H7 (cell line): ENCODE measurements around the gene ZSWIM3. TPM values are rescaled to one million over a fixed set of nuclear protein-coding genes. Genes with fewer than 3 reads are reported as not detected.
"Not testable (repeated sequence)": the region's sequence is repeated elsewhere in the genome, so short reads cannot be mapped to it uniquely, and the experiment has no call there.

Source experiments
- DNase-seq: peaks from one replicate; pipeline ENCODE4 v3.0.0; 2012
- H3K27me3 ChIP-seq: 2 replicates; pipeline ENCODE4 v1.6.0; 2011; ENCODE audit warnings: mild to moderate bottlenecking, low read length; ENCODE audit not compliant: control insufficient read depth, insufficient read depth
- H3K36me3 ChIP-seq: replicated peaks from 2 replicates; pipeline ENCODE4 v1.5.1; 2011; ENCODE audit warnings: low read length; ENCODE audit not compliant: control insufficient read depth, insufficient read depth
- H3K4me3 ChIP-seq: 2 replicates; pipeline ENCODE4 v1.5.1; 2011; ENCODE audit warnings: low read depth, mild to moderate bottlenecking, control low read depth, low read length, moderate library complexity; ENCODE audit not compliant: insufficient read depth
- total RNA-seq: library from RNA; depleted of rRNA; stranded (reverse); fragments of >200 nt; shearing (Covaris generic); gene quantifications from 2 replicates; pipeline ENCODE4 v1.2.3, GENCODE V29; 2014

Gene ZSWIM3
- total RNA-seq, 1 experiment from 2014 or later: 5.7 TPM

DNA sequence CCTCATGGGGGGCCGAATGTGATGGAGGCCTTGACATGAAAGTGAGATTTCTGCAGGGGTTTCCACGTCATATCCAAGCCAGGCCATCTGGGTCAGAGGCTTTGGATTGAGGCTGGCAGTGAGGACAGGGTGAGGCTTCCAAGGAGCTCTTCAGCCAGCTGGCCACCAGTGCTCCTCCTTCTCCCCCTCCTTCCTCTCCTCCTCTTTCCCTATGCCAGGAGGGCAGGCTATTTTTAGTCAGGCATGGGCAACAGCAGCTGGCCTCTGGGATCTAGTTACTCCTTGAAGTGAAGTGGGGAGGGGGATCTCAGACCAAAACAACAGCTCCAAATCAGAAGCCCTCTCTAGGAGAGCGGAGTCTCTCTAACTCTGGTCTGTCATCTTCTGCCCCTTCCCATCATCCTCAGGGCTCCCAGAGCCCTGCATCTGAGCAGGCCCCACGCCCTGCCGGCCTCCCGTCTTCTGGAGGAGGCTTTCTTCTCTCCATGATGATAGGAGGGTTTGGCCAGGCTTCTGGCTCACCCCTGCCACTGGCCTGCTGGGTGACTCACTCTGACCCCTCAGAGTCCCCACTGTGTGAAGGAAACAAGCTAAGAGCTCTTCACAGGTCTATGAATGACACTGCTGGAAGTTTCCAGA, 30.9 kb upstream of the ZSWIM3 start:
- Histone ChIP-seq H3K4me3 (no peak overlapping the region), H3K27me3 (peaks cover 15% of the 10 kb centered on the region), H3K36me3 (no peaks in the 10 kb centered on the region)
- peak; percentile 46 for DNase-seq

- Histone ChIP-seq H3K27me3 (peaks cover 15% of the 10 kb centered on the region), H3K4me3 (no peak within 1 kb of the TSS), H3K36me3 (no peaks in the 10 kb centered on the region)
- no peak for DNase-seq
Observed at GRCh38 chr20:45827030-45827652, 30.3 kb upstream of the ZSWIM3 start, which contains the start of gene TNNC2. Gene TNNC2 (minus strand): TSS chr20:45827312. CDS start chr20:45827248, 64 bp downstream.

DNA sequence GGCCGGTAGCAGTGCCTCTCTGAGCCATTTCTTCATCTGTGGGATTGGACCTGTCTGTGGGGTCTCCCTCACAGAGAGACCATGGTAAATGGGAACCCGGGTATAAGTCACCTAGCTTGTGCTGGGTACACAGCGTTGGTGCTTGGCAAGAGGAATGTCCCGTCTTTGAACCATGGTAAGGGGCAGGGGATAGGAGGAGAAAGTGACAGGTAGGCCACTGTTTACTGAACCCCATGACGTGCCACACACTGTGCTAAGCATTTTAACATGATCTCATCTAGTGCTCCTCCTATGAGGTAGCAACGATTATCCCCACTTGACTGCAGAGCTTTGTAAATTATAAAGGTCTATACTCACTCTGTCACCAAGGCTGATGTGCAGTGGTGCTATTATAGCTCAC, 29.7 kb upstream of the ZSWIM3 start:
- H3K36me3 ChIP-seq: no peaks in the 10 kb centered on the region
- H3K27me3 ChIP-seq: peaks cover 12% of the 10 kb centered on the region
- no peak overlapping the region for H3K4me3 ChIP-seq
- DNase-seq: no peak

- DNase-seq: peak; percentile 28
- Histone ChIP-seq H3K36me3 (no peaks in the 10 kb centered on the region), H3K27me3 (peaks cover 6% of the 10 kb centered on the region), H3K4me3 (no peak overlapping the region)
Observed at GRCh38 chr20:45828589-45828988, 28.8 kb upstream of the ZSWIM3 start.

DNA sequence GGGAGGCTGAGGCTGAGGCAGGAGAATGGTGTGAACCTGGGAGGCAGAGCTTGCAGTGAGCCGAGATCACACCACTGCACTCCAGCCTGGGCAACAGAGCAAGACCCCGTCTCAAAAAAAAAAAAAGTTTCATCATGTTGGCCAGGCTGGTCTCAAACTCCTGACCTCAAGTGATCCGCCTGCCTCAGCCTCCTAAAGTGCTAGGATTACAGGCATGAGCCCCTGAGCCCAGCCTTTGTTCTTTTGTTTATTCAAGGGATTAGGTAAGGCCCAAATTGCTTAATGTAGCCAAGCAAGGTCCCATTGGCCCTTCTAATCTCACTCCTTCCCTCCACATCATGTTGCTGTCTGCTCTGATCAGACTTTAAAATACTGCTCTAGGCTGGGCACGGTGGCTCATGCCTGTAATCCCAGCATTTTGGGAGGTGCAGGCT, 27.7 kb upstream of the ZSWIM3 start:
- H3K36me3 ChIP-seq, H3K4me3 ChIP-seq, DNase-seq, H3K27me3 ChIP-seq: not testable (repeated sequence)

DNA sequence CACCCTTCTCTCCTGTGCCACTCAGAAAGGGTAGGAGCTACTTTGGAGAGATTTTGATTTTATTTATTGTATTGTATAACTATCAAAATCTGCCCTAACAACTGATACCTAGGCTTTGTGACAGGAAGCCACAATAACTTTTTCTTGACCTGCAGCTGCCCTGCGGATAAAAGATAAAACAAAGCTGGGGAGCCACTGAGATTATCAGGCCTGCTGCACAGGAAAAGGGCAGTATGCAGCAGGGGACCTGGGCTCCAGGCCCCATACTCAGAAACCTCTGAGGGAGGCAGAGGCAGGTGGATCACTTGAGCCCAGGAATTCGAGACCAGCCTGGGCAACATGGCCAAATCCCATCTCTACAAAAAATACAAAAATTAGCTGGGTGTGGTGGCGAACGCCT, 24.8 kb upstream of the ZSWIM3 start:
- Histone ChIP-seq H3K36me3 (peaks cover 9% of the 10 kb centered on the region), H3K27me3 (no peaks in the 10 kb centered on the region), H3K4me3 (no peak overlapping the region)
- no peak for DNase-seq

GRCh38 chr20:45833030-45833882, 24.2 kb upstream of the ZSWIM3 start, which contains the start of gene SNX21:
Gene SNX21 (plus strand): TSS chr20:45833799. CDS start chr20:45833920, 121 bp downstream.
- Histone ChIP-seq H3K36me3 (peaks cover 9% of the 10 kb centered on the region), H3K4me3 (peak within 1 kb of the TSS; percentile 76), H3K27me3 (no peaks in the 10 kb centered on the region)
- peak; percentile 95 for DNase-seq

GRCh38 chr20:45833883-45834796, 23.3 kb upstream of the ZSWIM3 start:
- H3K36me3 ChIP-seq: peaks cover 9% of the 10 kb centered on the region
- DNase-seq: peak; percentile 99
- peak overlapping the region; percentile 76 for H3K4me3 ChIP-seq
- no peaks in the 10 kb centered on the region for H3K27me3 ChIP-seq

- Histone ChIP-seq H3K36me3 (peaks cover 9% of the 10 kb centered on the region), H3K27me3 (no peaks in the 10 kb centered on the region), H3K4me3 (no peak overlapping the region)
- no peak for DNase-seq
Observed at GRCh38 chr20:45834797-45835161, 22.6 kb upstream of the ZSWIM3 start.

- Histone ChIP-seq H3K27me3 (no peaks in the 10 kb centered on the region), H3K36me3 (peaks cover 9% of the 10 kb centered on the region), H3K4me3 (no peak overlapping the region)
- no peak for DNase-seq
Observed at GRCh38 chr20:45835329-45835765, 22.1 kb upstream of the ZSWIM3 start.

- no peaks in the 10 kb centered on the region for H3K27me3 ChIP-seq
- DNase-seq: no peak
Observed at GRCh38 chr20:45835825-45836224, 21.6 kb upstream of the ZSWIM3 start.

DNA sequence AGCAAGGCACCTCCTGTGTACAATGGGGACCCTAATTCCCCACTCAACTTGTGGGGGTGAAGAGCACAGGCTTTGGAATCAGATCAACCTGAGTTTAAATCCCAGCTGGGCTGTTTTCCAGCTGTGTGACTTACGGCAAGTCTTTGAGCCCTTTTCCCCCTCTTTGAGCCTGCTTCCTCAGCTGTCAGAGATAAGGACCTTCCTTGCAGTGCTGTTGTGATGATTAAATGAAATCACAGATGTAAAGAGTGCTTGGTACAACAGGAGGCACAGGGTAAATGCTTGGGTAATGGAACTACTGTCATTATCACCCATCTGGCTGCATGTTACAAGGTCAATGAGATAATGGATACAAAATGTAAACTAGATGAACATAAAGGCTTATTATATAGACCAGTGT, 20.6 kb upstream of the ZSWIM3 start:
- DNase-seq: no peak
- H3K4me3 ChIP-seq: no peak overlapping the region
- H3K27me3 ChIP-seq: no peaks in the 10 kb centered on the region
- peaks cover 13% of the 10 kb centered on the region for H3K36me3 ChIP-seq

More at GRCh38 chr20:45835825-45836224, 21.6 kb upstream of the ZSWIM3 start:
- peaks cover 9% of the 10 kb centered on the region for H3K36me3 ChIP-seq
- H3K4me3 ChIP-seq: no peak overlapping the region

GRCh38 chr20:45840700-45841198, 16.7 kb upstream of the ZSWIM3 start:
- H3K4me3 ChIP-seq: no peak overlapping the region
- no peaks in the 10 kb centered on the region for H3K27me3 ChIP-seq
- no peak for DNase-seq
- peaks cover 23% of the 10 kb centered on the region for H3K36me3 ChIP-seq
